ENCODE results near the gene THAP7.

Gene THAP7

GRCh38 chr22:20989323-20990138, 12.4 kb downstream of the THAP7 start:
- WGBS, 2 donors (ENCODE audit: extremely low coverage in 2 of 2, insufficient read length in 2 of 2, insufficient replicate concordance in 1 of 2), result no CpG with 5 or more reads among the region's 17 CpGs
- Histone ChIP-seq H2AFZ (ENCODE audit: low read length) (no peak overlapping the region), H2BK12ac (ENCODE audit: low read length) (no peak overlapping the region), H3K18ac (ENCODE audit: low read length) (no peak overlapping the region), H2BK120ac (ENCODE audit: low read depth, low read length) (peak overlapping the region; percentile 61), H3K4ac (ENCODE audit: low read length) (peak overlapping the region; percentile 6), H3K79me1 (ENCODE audit: low read depth, low read length) (peaks cover 3% of the 10 kb centered on the region), H3K4me2 (ENCODE audit: insufficient read depth, low read length, poor library complexity, severe bottlenecking) (no peak overlapping the region), H2BK5ac (ENCODE audit: low read length) (no peak overlapping the region), H3K14ac (ENCODE audit: low read length) (no peak overlapping the region), H3K36me3 (replicated peaks in 1 of 2; ENCODE audit: control insufficient read depth in 2 of 2, insufficient read depth in 2 of 2, low read length in 2 of 2) (peaks cover 39 to 72% of the 10 kb centered on the region in 2 donors), H3K27ac (replicated peaks; ENCODE audit: low read length) (no peak overlapping the region), H4K8ac (ENCODE audit: low read depth, low read length) (no peak overlapping the region), H2BK15ac (ENCODE audit: low read length) (no peak overlapping the region), H4K91ac (ENCODE audit: low read depth, low read length, poor library complexity) (no peak overlapping the region), H3K4me3 (ENCODE audit: low read length in 2 of 2) (no peak overlapping the region), H3K9me3 (replicated peaks in 1 of 2; ENCODE audit: control insufficient read depth in 2 of 2, insufficient read depth in 1 of 2, low read depth in 1 of 2, low read length in 2 of 2) (no peaks in the 10 kb centered on the region), H2AK5ac (ENCODE audit: low read depth, low read length) (peak overlapping the region; percentile 21), H3K23ac (ENCODE audit: low read depth, low read length, poor library complexity) (peak overlapping the region; percentile 89), H3K9ac (ENCODE audit: low read depth, low read length, poor library complexity) (peak overlapping the region; percentile 50), H3K4me1 (ENCODE audit: control insufficient read depth in 2 of 2, insufficient read depth in 1 of 2, low read depth in 1 of 2, low read length in 2 of 2) (no peaks in the 10 kb centered on the region), H3K27me3 (ENCODE audit: control insufficient read depth in 3 of 3, insufficient read depth in 3 of 3, low read depth in 1 of 3, low read length in 3 of 3) (no peaks in the 10 kb centered on the region)
- no peak for DNase-seq (ENCODE audit: low spot score)

GRCh38 chr22:20988573-20989322, 13.2 kb downstream of the THAP7 start:
- Histone ChIP-seq H3K9ac (ENCODE audit: low read depth, low read length, poor library complexity) (peak overlapping the region; percentile 50), H2BK15ac (ENCODE audit: low read length) (no peak overlapping the region), H4K91ac (ENCODE audit: low read depth, low read length, poor library complexity) (no peak overlapping the region), H3K4me3 (ENCODE audit: low read length in 2 of 2) (peak overlapping the region in 1 of 2 donors; percentile 5), H3K27ac (replicated peaks; ENCODE audit: low read length) (no peak overlapping the region), H2BK12ac (ENCODE audit: low read length) (no peak overlapping the region), H2BK120ac (ENCODE audit: low read depth, low read length) (peak overlapping the region; percentile 31), H3K9me3 (replicated peaks in 1 of 2; ENCODE audit: control insufficient read depth in 2 of 2, insufficient read depth in 1 of 2, low read depth in 1 of 2, low read length in 2 of 2) (no peaks in the 10 kb centered on the region), H3K36me3 (replicated peaks in 1 of 2; ENCODE audit: control insufficient read depth in 2 of 2, insufficient read depth in 2 of 2, low read length in 2 of 2) (peaks cover 39 to 73% of the 10 kb centered on the region in 2 donors), H3K27me3 (ENCODE audit: control insufficient read depth in 3 of 3, insufficient read depth in 3 of 3, low read depth in 1 of 3, low read length in 3 of 3) (no peaks in the 10 kb centered on the region), H2BK5ac (ENCODE audit: low read length) (no peak overlapping the region), H3K18ac (ENCODE audit: low read length) (peak overlapping the region; percentile 28), H2AK5ac (ENCODE audit: low read depth, low read length) (no peak overlapping the region), H2AFZ (ENCODE audit: low read length) (no peak overlapping the region), H3K79me1 (ENCODE audit: low read depth, low read length) (peaks cover 3% of the 10 kb centered on the region), H3K4ac (ENCODE audit: low read length) (peak overlapping the region; percentile 6), H3K4me2 (ENCODE audit: insufficient read depth, low read length, poor library complexity, severe bottlenecking) (no peak overlapping the region), H3K23ac (ENCODE audit: low read depth, low read length, poor library complexity) (peak overlapping the region; percentile 89), H3K4me1 (ENCODE audit: control insufficient read depth in 2 of 2, insufficient read depth in 1 of 2, low read depth in 1 of 2, low read length in 2 of 2) (no peaks in the 10 kb centered on the region), H3K14ac (ENCODE audit: low read length) (no peak overlapping the region), H4K8ac (ENCODE audit: low read depth, low read length) (no peak overlapping the region)
- WGBS, 2 donors (ENCODE audit: extremely low coverage in 2 of 2, insufficient read length in 2 of 2, insufficient replicate concordance in 1 of 2), result no CpG with 5 or more reads among the region's 16 CpGs
- no peak for DNase-seq (ENCODE audit: low spot score)

DNA sequence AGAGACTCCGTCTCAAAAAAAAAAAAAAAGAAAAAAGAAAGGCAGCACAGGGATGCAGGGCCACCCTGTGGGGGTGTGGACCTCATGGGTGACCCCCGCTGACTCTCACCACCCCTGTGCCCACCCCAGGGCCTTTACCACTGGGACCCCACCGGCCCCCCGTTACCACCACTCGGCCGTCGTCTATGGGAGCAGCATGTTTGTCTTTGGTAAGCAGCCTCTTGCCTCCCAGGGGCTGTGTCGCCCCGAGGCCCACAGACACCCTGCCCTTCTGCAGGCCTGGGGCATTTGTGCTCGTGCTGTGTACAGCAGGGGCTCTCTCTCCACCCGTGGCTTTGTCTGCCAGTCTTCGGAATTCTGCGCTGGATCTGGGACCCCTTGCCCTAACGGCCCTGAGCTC, 14.5 kb downstream of the THAP7 start:
- H2AFZ ChIP-seq (ENCODE audit: low read length), result no peak overlapping the region
- H2BK120ac ChIP-seq (ENCODE audit: low read depth, low read length), result no peak overlapping the region
- no peak overlapping the region for H2BK15ac ChIP-seq (ENCODE audit: low read length)
- peaks cover 6% of the 10 kb centered on the region for H3K79me1 ChIP-seq (ENCODE audit: low read depth, low read length)
- no peak overlapping the region for H2BK5ac ChIP-seq (ENCODE audit: low read length)
- H4K91ac ChIP-seq (ENCODE audit: low read depth, low read length, poor library complexity), result no peak overlapping the region
- no peak overlapping the region for H3K27ac ChIP-seq (replicated peaks; ENCODE audit: low read length)
- no peak overlapping the region for H3K4ac ChIP-seq (ENCODE audit: low read length)
- no peak overlapping the region for H4K8ac ChIP-seq (ENCODE audit: low read depth, low read length)
- no peak overlapping the region for H3K18ac ChIP-seq (ENCODE audit: low read length)
- no peak overlapping the region for H3K4me3 ChIP-seq (ENCODE audit: low read length in 2 of 2)
- H3K14ac ChIP-seq (ENCODE audit: low read length), result no peak overlapping the region
- no peaks in the 10 kb centered on the region for H3K27me3 ChIP-seq (ENCODE audit: control insufficient read depth in 3 of 3, insufficient read depth in 3 of 3, low read depth in 1 of 3, low read length in 3 of 3)
- no CpG with 5 or more reads among the region's 14 CpGs for WGBS, 2 donors (ENCODE audit: extremely low coverage in 2 of 2, insufficient read length in 2 of 2, insufficient replicate concordance in 1 of 2)
- no peak overlapping the region for H3K9ac ChIP-seq (ENCODE audit: low read depth, low read length, poor library complexity)
- H3K4me1 ChIP-seq (ENCODE audit: control insufficient read depth in 2 of 2, insufficient read depth in 1 of 2, low read depth in 1 of 2, low read length in 2 of 2), result peaks cover 0 to 5% of the 10 kb centered on the region in 2 donors
- DNase-seq (ENCODE audit: low spot score), result no peak
- no peak overlapping the region for H3K4me2 ChIP-seq (ENCODE audit: insufficient read depth, low read length, poor library complexity, severe bottlenecking)
- H3K9me3 ChIP-seq (replicated peaks in 1 of 2; ENCODE audit: control insufficient read depth in 2 of 2, insufficient read depth in 1 of 2, low read depth in 1 of 2, low read length in 2 of 2), result no peaks in the 10 kb centered on the region
- peak overlapping the region; percentile 10 for H3K23ac ChIP-seq (ENCODE audit: low read depth, low read length, poor library complexity)
- peaks cover 27 to 60% of the 10 kb centered on the region in 2 donors for H3K36me3 ChIP-seq (replicated peaks in 1 of 2; ENCODE audit: control insufficient read depth in 2 of 2, insufficient read depth in 2 of 2, low read length in 2 of 2)
- H2AK5ac ChIP-seq (ENCODE audit: low read depth, low read length), result no peak overlapping the region
- H2BK12ac ChIP-seq (ENCODE audit: low read length), result no peak overlapping the region

- no peak overlapping the region for H4K91ac ChIP-seq (ENCODE audit: low read depth, low read length, poor library complexity)
- no peak overlapping the region for H3K4me3 ChIP-seq (ENCODE audit: low read length in 2 of 2)
- no peak overlapping the region for H3K9ac ChIP-seq (ENCODE audit: low read depth, low read length, poor library complexity)
- H3K4me2 ChIP-seq (ENCODE audit: insufficient read depth, low read length, poor library complexity, severe bottlenecking), result no peak overlapping the region
- H2AFZ ChIP-seq (ENCODE audit: low read length), result no peak overlapping the region
- peaks cover 18 to 50% of the 10 kb centered on the region in 2 donors for H3K36me3 ChIP-seq (replicated peaks in 1 of 2; ENCODE audit: control insufficient read depth in 2 of 2, insufficient read depth in 2 of 2, low read length in 2 of 2)
- H2AK5ac ChIP-seq (ENCODE audit: low read depth, low read length), result no peak overlapping the region
- no peak overlapping the region for H3K14ac ChIP-seq (ENCODE audit: low read length)
- H3K27ac ChIP-seq (replicated peaks; ENCODE audit: low read length), result no peak overlapping the region
- no peak overlapping the region for H2BK5ac ChIP-seq (ENCODE audit: low read length)
- no peak overlapping the region for H3K23ac ChIP-seq (ENCODE audit: low read depth, low read length, poor library complexity)
- no peaks in the 10 kb centered on the region for H3K27me3 ChIP-seq (ENCODE audit: control insufficient read depth in 3 of 3, insufficient read depth in 3 of 3, low read depth in 1 of 3, low read length in 3 of 3)
- no peak for DNase-seq (ENCODE audit: low spot score)
- H3K4me1 ChIP-seq (ENCODE audit: control insufficient read depth in 2 of 2, insufficient read depth in 1 of 2, low read depth in 1 of 2, low read length in 2 of 2), result peaks cover 3 to 7% of the 10 kb centered on the region in 2 donors
- H4K8ac ChIP-seq (ENCODE audit: low read depth, low read length), result no peak overlapping the region
- H2BK12ac ChIP-seq (ENCODE audit: low read length), result no peak overlapping the region
- no peak overlapping the region for H2BK120ac ChIP-seq (ENCODE audit: low read depth, low read length)
- H3K4ac ChIP-seq (ENCODE audit: low read length), result no peak overlapping the region
- no peak overlapping the region for H3K18ac ChIP-seq (ENCODE audit: low read length)
- no peaks in the 10 kb centered on the region for H3K9me3 ChIP-seq (replicated peaks in 1 of 2; ENCODE audit: control insufficient read depth in 2 of 2, insufficient read depth in 1 of 2, low read depth in 1 of 2, low read length in 2 of 2)
- WGBS, 2 donors (ENCODE audit: extremely low coverage in 2 of 2, insufficient read length in 2 of 2, insufficient replicate concordance in 1 of 2), result 100% methylated on average over 1 of the region's 1 CpG; no CpG with 5 or more reads in 1 of the 2 donors
- peaks cover 8% of the 10 kb centered on the region for H3K79me1 ChIP-seq (ENCODE audit: low read depth, low read length)
- H2BK15ac ChIP-seq (ENCODE audit: low read length), result no peak overlapping the region
These were observed 15.6 kb downstream of the THAP7 start for GRCh38 chr22:20986365-20986764.

Measured in neuronal stem cell (in vitro differentiated cells).